GM19351 (cell line): Measurements from ENCODE around the gene HOXA6.

ENCODE experiments used
- ATAC-seq: cut with Tn5 transposase; IDR thresholded peaks from one replicate; pipeline ENCODE4 v1.9.1; 2021; ENCODE audit warnings: mild to moderate bottlenecking, moderate library complexity; ENCODE audit not compliant: unreplicated experiment

The HOXA6 gene

DNA sequence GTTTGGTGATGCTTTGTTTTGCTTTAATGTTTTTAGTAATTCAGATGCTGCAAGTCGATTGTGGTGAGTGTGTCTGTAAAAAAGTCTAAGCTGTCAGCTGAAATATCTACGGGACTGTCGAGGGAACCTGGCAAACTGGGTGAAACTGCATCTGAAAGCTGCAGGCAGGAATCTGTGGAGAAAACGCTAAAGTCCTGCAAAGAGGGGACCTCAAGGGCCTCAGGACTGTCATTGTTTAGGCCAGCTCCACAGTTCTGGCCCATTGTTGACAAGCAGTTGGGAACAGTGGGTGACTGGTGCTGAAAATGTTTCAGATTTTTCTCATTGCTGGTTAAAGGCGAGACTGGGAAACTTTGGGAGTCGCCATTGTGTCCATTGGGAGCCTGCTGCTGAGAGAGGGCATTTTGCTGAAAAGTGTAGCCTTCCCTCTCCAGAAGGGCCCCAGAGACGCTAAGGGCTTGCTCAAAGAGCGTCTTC, 46.8 kb downstream of the HOXA6 start:
- ATAC-seq: no peak

DNA sequence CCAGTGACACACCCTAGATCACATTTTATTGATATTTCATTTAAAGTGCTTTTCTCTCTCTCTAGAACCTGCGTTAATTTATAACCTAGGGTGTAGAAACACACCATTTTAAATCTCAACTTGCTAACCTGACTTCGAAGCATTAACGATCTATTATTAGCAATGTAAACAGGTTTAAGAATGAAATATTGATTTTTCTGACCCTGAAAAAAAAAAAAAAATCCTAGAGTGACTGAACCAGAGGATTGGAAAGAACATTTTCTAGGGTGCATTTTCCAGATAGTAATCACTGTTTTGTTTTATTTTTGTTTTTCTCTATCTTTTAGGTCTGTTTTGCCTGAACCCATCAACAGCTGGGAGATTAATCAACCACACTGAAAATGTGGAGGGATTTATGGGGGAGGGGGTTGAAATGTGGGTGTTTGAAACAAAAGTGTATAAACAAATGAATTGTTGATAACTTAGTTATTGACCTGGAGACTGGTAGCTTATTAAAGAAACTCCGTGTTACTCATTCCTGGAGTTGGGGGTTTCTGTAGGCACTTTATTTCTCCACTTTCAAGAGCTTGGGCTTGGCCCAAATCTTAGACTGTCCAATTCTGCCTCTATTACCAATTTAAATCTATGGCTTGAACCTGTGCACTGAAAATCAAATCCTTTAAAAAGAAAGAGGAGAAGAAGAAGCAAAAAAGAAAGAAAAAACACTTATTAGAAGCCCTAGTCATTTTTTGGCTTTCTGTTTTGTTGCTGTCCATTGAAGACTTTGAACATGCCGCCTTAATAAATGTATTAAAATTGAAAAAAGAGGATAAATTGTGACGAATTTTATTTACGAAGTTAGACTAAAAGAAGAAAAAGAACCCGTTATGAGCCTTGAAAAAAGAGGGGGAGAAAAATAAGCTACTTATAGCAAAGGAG, 47.9 kb downstream of the HOXA6 start:
- ATAC-seq: no peak

DNA sequence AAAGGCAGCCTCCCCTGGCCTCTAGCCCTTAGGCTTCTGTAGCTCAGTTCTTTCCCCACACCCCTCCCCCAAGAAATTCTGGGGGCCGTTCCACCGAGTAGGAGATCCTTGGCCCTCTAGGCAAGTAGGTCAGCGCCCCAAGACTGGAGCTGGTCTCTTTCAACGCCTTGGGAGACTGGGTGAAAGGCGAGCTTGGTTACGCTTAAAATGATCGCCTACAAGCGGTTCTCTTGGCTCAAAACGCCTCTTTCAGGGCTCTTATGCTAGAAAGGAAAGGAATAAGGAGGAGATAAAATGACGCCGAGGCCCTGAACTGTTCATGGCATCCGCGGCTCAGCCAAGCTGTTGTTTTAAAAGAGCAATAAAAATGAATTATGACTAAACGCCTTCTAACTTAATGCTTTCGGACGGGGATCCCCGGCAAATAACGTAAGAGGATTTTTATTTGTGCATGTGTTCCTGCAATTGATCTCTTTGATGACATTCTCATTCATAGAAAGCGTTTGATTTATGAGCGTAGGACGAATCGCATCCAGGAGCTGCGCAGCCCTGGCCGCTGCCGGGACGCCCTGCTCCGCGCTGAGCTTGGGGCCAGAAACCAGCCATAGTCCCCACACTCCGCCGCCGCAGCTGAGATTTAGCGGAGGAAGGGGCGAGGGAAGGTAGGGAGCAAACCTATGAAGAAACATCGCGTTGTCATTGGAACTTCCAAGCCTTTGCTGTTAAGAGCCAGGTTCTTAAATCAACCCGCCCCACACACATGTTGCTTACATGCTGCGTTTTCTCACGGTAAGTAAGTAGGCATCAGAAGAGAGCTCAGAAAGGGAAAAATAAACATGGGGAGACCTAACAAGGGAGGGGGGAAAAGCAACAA, 48.8 kb downstream of the HOXA6 start:
- no peak for ATAC-seq

DNA sequence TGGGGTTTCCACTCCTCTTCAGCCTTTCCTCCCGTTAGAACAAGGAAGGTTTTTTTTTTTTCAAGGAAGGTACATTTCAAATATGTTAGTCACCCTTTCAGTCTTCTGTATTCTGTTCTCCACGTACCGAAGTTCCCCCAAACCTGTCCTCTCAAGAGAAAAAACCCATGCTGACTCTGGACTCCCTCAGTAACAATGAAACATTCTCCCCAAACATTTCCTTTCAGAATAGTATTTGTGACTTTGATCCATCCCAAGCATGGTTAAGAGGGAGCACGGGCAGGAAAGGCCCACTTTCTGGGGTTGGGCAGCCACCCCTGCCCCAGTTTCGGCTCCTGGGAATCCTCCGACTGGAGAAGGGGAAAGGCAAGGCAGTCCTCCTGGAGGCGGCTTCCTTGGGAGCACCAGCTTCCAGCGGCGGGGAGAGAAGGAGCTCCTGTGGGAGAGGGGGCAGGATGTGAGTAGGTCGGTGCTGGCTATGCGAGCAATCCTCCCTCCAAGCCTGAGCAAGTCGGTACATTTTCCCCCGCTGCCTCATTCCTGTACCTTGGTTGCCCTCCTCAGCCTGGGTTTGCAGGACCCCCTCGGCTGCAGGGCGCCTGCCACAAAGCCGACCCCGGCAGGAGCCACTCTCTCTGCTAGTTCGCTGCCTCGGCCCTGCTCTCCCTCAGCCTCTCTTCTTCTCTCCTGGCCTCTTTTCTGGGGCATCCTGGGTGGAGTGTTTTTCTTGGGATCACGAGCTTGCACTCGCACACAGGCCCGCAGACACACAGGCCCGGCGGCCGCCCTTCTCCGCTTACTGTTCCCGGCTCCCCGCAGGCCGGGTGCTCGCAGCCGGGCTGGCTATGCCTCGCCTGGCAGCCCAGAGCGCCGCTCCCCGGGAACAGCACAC, 49.6 kb downstream of the HOXA6 start:
- ATAC-seq: no peak

DNA sequence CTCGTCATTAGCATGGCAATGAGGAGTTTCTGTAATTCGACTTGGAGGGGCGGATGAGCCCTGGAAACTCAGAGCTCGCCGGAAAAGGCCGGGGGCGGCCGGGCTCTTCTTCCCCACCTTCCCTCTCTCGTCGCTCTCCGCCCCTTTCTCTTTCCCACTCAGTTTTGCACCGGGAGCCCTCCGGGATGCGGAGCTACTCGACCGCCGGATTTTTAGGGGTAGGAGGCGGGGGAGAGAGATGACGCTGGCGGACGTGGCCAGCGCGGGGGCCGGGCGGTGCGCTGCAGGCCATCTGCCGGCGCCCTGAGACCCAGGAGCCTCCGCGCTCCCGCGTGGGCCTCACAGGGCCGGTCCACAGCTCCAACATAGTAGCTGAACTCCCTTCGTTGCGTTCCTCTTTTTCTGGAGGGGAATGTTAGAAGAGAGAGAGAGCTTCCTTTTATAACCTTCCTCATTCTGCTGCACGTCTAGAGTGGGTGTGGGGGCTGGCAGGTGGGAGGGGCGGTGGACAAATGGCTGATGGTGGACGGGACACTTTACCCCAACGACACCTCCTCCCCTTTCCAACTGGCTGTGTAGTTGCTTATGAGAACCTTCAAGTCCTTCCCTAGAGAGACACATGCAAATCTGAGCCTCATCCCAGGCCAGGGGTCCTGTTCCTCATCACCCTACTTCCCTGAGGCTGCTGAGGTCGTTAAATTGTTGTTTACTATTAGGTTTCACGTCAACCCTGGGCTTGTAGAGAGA, 50.6 kb downstream of the HOXA6 start:
- peak; percentile 4 for ATAC-seq

DNA sequence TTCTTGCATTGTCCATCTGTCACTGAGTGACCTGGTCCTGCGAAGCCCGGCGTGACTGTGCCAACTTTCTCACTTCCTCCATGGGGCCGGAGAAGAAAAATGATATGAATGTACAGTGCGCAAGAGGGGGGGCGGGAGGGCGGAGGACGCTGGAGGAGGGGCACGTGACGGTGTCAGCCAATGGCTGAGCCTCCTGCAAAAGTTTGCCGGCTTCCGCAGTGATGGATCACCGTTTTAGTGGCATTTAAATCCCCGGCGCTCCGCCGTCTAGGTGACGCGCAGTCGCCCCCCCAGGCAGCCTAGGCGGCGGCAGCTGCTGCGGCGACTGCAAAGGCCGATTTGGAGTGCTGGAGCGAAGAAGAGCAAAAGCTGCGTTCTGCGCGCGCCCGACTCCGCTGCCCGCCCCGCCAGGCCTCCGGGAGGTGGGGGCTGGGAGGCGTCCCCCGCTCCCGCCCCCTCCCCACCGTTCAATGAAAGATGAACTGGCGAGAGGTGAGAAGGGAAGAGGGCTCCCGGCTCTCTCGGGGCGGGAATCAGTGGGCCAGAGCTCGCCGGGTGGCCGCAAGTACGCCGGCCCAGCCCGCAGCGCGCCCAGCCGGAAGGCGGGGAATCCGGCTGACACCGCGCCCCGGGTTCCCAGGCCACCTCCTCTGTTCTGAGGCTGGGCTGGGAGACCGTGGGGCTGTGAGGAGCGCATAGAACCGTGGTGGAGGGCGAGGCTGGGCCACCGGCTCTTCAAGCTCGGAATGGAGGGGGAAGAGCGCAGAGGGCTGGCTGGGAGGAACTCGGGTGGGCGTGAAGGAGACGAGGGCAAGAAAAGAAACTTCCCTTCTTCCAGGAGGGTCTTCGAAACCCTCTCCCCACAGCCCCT, 51.4 kb downstream of the HOXA6 start, which contains the start of gene HOXA1:
TSS of gene HOXA1 (minus strand) at position 104 of the 871 bp plus-strand sequence. CDS start at position 16, 88 bp downstream.
- ATAC-seq: peak; percentile 89
